Measurements from ENCODE around the gene GNPTG. TPM values are rescaled to one million over a fixed set of nuclear protein-coding genes. Genes with fewer than 3 reads are reported as not detected.

GNPTG gene
- total and polyA plus RNA-seq, 2 of the 13 experiments (the other 11 are each of a cell fraction or from before 2014, with no cell fraction given), result 22.7 to 71.1 TPM

GRCh38 chr16:1377406-1378010, 25.8 kb downstream of the GNPTG start:
- Histone ChIP-seq H3K9ac (ENCODE audit: insufficient read depth, low read depth, low read length) (peak overlapping the region; percentile 83; the same call in 1 of the 2 replicates), H3K27me3 (ENCODE audit: control insufficient read depth in 1 of 2, insufficient read depth in 2 of 2, low read length in 2 of 2) (no peaks in the 10 kb centered on the region), H3K4me2 (ENCODE audit: low read depth, low read length) (peak overlapping the region; percentile 95), H3K27ac (ENCODE audit: extremely low read length, insufficient read depth, low read length) (peak overlapping the region; percentile 93), H2AFZ (ENCODE audit: low read length) (no peak overlapping the region), H3K79me2 (ENCODE audit: insufficient read depth, low read length) (peaks cover 16% of the 10 kb centered on the region), H3K9me3 (ENCODE audit: low read length) (no peaks in the 10 kb centered on the region), H3K36me3 (replicated peaks in 1 of 2; ENCODE audit: control insufficient read depth in 1 of 2, insufficient read depth in 2 of 2, low read length in 2 of 2) (peaks cover 6% of the 10 kb centered on the region in 2 experiments; a peak in 3 of 5 replicates), H3K4me3 (replicated peaks in 1 of 3; ENCODE audit: insufficient read depth in 1 of 3, low read depth in 2 of 3, low read length in 3 of 3) (peak overlapping the region in 2 of 3 experiments; percentile 67 to 81; a peak in 4 of 6 replicates), H3K4me1 (ENCODE audit: insufficient read depth, low read length) (peaks cover 26% of the 10 kb centered on the region), H4K20me1 (ENCODE audit: insufficient read depth, low read length) (peaks cover 11% of the 10 kb centered on the region)
- in situ Hi-C loops (cut with HindIII; ENCODE audit: extremely low pct_ligation_motif_present, low pct_unique_long_range_greater_than_20kb), result no loop called here
- intact Hi-C loops (cut with micrococcal nuclease; ENCODE audit: unreplicated experiment), result no loop called here
- ATAC-seq (no peak), DNase-seq (ENCODE audit: low spot score) (no peak), FAIRE-seq (no peak)
- BruUV-seq (replicated peaks), result no TSS peak
- TF ChIP-seq KDM5B (CRISPR knock-in tag; IDR thresholded peaks at IDR 0.05; ENCODE audit: borderline replicate concordance) (0 out of 2 replicates have a peak, but pooled peaks have one; percentile 8), SIN3B (IDR thresholded peaks at IDR 0.05; ENCODE audit: low read length) (no peak), ZNF850 (CRISPR knock-in tag; conservative IDR thresholded peaks at IDR 0.05) (no peak), GLI4 (CRISPR knock-in tag; IDR thresholded peaks at IDR 0.05; ENCODE audit: borderline replicate concordance) (no peak), TRAFD1 (CRISPR knock-in tag; IDR thresholded peaks at IDR 0.05; ENCODE audit: borderline replicate concordance) (no peak), SAFB2 (CRISPR knock-in tag; IDR thresholded peaks at IDR 0.05; ENCODE audit: borderline replicate concordance, low read depth) (no peak), ZNF24 (IDR thresholded peaks at IDR 0.05) (no peak), ARID2 (CRISPR knock-in tag; IDR thresholded peaks at IDR 0.05; ENCODE audit: borderline replicate concordance) (no peak), MXD1 (CRISPR knock-in tag; IDR thresholded peaks at IDR 0.05) (0 out of 2 replicates have a peak, but pooled peaks have one; percentile 34), ZNF180 (CRISPR knock-in tag; IDR thresholded peaks at IDR 0.05; ENCODE audit: borderline replicate concordance, low read depth) (no peak)
- TF ChIP-seq, protein P1, sequence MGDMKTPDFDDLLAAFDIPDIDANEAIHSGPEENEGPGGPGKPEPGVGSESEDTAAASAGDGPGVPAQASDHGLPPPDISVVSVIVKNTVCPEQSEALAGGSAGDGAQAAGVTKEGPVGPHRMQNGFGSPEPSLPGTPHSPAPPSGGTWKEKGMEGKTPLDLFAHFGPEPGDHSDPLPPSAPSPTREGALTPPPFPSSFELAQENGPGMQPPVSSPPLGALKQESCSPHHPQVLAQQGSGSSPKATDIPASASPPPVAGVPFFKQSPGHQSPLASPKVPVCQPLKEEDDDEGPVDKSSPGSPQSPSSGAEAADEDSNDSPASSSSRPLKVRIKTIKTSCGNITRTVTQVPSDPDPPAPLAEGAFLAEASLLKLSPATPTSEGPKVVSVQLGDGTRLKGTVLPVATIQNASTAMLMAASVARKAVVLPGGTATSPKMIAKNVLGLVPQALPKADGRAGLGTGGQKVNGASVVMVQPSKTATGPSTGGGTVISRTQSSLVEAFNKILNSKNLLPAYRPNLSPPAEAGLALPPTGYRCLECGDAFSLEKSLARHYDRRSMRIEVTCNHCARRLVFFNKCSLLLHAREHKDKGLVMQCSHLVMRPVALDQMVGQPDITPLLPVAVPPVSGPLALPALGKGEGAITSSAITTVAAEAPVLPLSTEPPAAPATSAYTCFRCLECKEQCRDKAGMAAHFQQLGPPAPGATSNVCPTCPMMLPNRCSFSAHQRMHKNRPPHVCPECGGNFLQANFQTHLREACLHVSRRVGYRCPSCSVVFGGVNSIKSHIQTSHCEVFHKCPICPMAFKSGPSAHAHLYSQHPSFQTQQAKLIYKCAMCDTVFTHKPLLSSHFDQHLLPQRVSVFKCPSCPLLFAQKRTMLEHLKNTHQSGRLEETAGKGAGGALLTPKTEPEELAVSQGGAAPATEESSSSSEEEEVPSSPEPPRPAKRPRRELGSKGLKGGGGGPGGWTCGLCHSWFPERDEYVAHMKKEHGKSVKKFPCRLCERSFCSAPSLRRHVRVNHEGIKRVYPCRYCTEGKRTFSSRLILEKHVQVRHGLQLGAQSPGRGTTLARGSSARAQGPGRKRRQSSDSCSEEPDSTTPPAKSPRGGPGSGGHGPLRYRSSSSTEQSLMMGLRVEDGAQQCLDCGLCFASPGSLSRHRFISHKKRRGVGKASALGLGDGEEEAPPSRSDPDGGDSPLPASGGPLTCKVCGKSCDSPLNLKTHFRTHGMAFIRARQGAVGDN (CRISPR knock-in tag; IDR thresholded peaks at IDR 0.05), result peak; percentile 3; the same call in 1 of the 2 replicates
- WGBS (ENCODE audit: low lambda C conversion rate), result 72% methylated on average over 7 of the region's 10 CpGs
- ChIA-PET POLR2A (no interaction called here), CTCF (ENCODE audit: low intra/inter-chr PET ratio, low total read pairs) (no interaction called here)
